AG04449 (cell line): ENCODE data around the gene EMC10.

Experiments
- CTCF ChIA-PET: fragments of 350-600 bp; formaldehyde crosslinking; extraction: SDS; loops from one replicate; lab custom pipeline; 2021; ENCODE audit warnings: antibody characterized with exemption; lab: Yijun Ruan, JAX
- POLR2A ChIA-PET: fragments of 400-600, 350-600 bp; formaldehyde crosslinking; extraction: SDS; loops from one replicate; lab custom pipeline; 2020; ENCODE audit warnings: antibody characterized with exemption, inconsistent platforms; lab: Yijun Ruan, JAX
- DNase-seq: peaks from one replicate; pipeline ENCODE4 v3.0.0-alpha.2; 2010; ENCODE audit warnings: low read depth, low spot score
- H3K4me3 ChIP-seq: 2 replicates; pipeline ENCODE4 v1.5.1; 2011; ENCODE audit warnings: low read depth, mild to moderate bottlenecking, control low read depth, low read length
- CTCF ChIP-seq: IDR thresholded peaks from one replicate; pipeline ENCODE4 v1.5.1; 2011; ENCODE audit warnings: mild to moderate bottlenecking, moderate library complexity, low read length, control low read depth, inconsistent platforms; ENCODE audit not compliant: insufficient read depth; ENCODE audit errors: missing control alignments

The EMC10 gene

GRCh38 chr19:50496189-50497021 is 20.1 kb downstream of the EMC10 start:
- CTCF ChIA-PET, result interaction anchor here (1.1 kb wide), 1 partner anchor 34 kb away, joined by 3 read pairs; no protein-coding TSS in a partner anchor
- H3K4me3 ChIP-seq, result no peak overlapping the region
- POLR2A ChIA-PET, result no interaction called here
- no peak for DNase-seq
- no peak for TF ChIP-seq CTCF

- no peak for DNase-seq
- ChIA-PET POLR2A (no interaction called here), CTCF (interaction anchor here (1.1 kb wide), 1 partner anchor 34 kb away, joined by 3 read pairs; no protein-coding TSS in a partner anchor)
- no peak overlapping the region for H3K4me3 ChIP-seq
- no peak for TF ChIP-seq CTCF
These were observed 20.7 kb downstream of the EMC10 start for GRCh38 chr19:50497022-50497405.

DNA sequence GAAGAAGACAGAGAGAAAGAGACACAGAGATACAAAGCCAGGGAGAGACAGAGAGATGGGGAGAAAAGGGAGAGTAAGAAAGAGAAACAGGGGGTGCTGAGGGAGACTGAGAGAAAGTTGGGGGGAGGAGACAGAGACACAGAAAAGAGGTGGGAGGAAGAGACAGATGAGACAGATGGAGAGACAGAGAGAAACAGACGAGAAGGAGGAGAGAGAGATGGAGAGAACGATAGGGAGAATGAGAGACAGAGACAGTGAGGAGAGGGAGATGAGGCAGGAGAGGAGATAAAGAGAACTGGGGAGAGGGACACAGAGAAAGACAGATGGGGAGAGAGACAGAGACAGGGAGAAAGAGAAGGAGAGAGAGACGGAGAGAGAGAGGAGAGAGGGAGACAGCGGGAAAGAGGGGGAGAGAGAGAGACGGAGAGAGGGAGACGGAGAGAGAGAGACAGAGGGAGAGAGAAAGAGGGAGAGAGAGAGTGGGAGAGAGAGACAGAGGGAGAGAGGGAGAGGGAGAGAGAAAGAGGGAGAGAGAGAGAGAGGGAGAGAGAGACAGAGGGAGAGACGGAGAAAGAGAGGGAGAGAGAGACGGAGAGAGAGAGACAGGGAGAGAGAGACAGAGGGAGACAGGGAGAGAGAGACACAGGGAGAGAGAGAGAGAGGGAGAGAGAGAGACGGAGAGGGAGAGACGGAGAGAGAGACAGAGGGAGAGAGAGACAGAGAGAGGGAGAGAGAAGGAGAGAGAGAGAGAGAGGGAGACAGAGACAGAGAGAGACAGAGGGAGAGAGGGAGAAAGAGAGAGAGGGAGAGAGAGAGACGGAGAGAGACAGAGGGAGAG is 22.1 kb downstream of the EMC10 start:
- no peak for DNase-seq
- ChIA-PET POLR2A (no interaction called here), CTCF (no interaction called here)
- no peak for TF ChIP-seq CTCF
- no peak overlapping the region for H3K4me3 ChIP-seq

GRCh38 chr19:50500060-50500752 is 23.9 kb downstream of the EMC10 start:
- CTCF ChIA-PET, result no interaction called here
- no peak overlapping the region for H3K4me3 ChIP-seq
- peak; percentile 37 for TF ChIP-seq CTCF
- POLR2A ChIA-PET, result no interaction called here
- no peak for DNase-seq

DNA sequence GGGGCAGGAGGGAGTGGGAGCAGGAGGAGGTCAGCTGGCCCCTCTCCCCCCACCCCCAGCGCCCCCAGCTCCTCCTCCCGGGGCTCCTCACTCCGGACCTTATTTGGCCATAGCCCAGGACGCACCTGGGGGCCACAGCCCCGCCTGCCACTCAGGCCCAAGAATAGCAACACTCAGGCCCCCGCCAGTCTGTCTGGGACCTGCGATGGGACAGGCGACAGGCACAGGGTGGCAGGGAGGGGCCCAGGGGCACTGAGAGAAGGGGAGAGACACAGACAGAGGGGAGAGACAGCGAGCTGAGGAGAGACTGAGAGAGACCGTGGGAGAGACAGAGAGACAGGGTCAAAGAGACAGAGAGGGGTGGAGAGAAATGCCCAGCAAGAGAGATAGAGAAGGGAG is 24.4 kb downstream of the EMC10 start:
- no peak for TF ChIP-seq CTCF
- no peak overlapping the region for H3K4me3 ChIP-seq
- CTCF ChIA-PET, result no interaction called here
- POLR2A ChIA-PET, result interaction anchor here (1.2 kb wide), 1 partner anchor 10 kb away, joined by 4 read pairs; the partner anchor contains the start of gene JOSD2
- DNase-seq, result no peak
